HG02678 (cell line): ENCODE measurements around the gene MYO3B.
"Not testable (repeated sequence)": the region's sequence is repeated elsewhere in the genome, so short reads cannot be mapped to it uniquely, and the experiment has no call there.

ENCODE experiments used
- ATAC-seq: cut with Tn5 transposase; IDR thresholded peaks from one replicate; pipeline ENCODE4 v1.9.1; 2021; ENCODE audit warnings: mild to moderate bottlenecking, moderate library complexity; ENCODE audit not compliant: unreplicated experiment

The MYO3B gene

GRCh38 chr2:170530803-170531564 is 353.0 kb downstream of the MYO3B start:
- ATAC-seq, result no peak

- ATAC-seq, result no peak
Observed at GRCh38 chr2:170531876-170532275, 353.9 kb downstream of the MYO3B start.

GRCh38 chr2:170533156-170533555 is 355.2 kb downstream of the MYO3B start:
- peak; percentile 69 for ATAC-seq

- ATAC-seq, result no peak
Observed at GRCh38 chr2:170535552-170535951, 357.6 kb downstream of the MYO3B start.

- ATAC-seq, result no peak
Observed at GRCh38 chr2:170544817-170545216, 366.9 kb downstream of the MYO3B start.

GRCh38 chr2:170548304-170548703 is 370.4 kb downstream of the MYO3B start:
- ATAC-seq, result no peak

- no peak for ATAC-seq
Observed at GRCh38 chr2:170550501-170550900, 372.6 kb downstream of the MYO3B start.

GRCh38 chr2:170551899-170552298 is 374.0 kb downstream of the MYO3B start:
- ATAC-seq, result not testable (repeated sequence)

GRCh38 chr2:170553748-170554147 is 375.8 kb downstream of the MYO3B start:
- ATAC-seq, result no peak

GRCh38 chr2:170554278-170554955 is 376.5 kb downstream of the MYO3B start:
- ATAC-seq, result no peak

GRCh38 chr2:170562928-170563327 is 385.0 kb downstream of the MYO3B start:
- no peak for ATAC-seq

- no peak for ATAC-seq
Observed at GRCh38 chr2:170563401-170563800, 385.5 kb downstream of the MYO3B start.

GRCh38 chr2:170566138-170566537 is 388.2 kb downstream of the MYO3B start:
- ATAC-seq, result no peak

GRCh38 chr2:170567429-170567828 is 389.5 kb downstream of the MYO3B start:
- ATAC-seq, result no peak

- ATAC-seq, result no peak
Observed at GRCh38 chr2:170568511-170568910, 390.6 kb downstream of the MYO3B start.

GRCh38 chr2:170571612-170572011 is 393.7 kb downstream of the MYO3B start:
- ATAC-seq, result no peak

GRCh38 chr2:170573671-170574070 is 395.7 kb downstream of the MYO3B start:
- no peak for ATAC-seq

GRCh38 chr2:170576296-170576695 is 398.3 kb downstream of the MYO3B start:
- no peak for ATAC-seq

GRCh38 chr2:170577356-170577755 is 399.4 kb downstream of the MYO3B start:
- no peak for ATAC-seq

GRCh38 chr2:170578606-170579005 is 400.7 kb downstream of the MYO3B start:
- no peak for ATAC-seq

- no peak for ATAC-seq
Observed at GRCh38 chr2:170579511-170579910, 401.6 kb downstream of the MYO3B start.

GRCh38 chr2:170582313-170582712 is 404.4 kb downstream of the MYO3B start:
- no peak for ATAC-seq
